Naive thymus-derived CD8-positive, alpha-beta T cell (primary cell): ENCODE data around the gene LCNL1. TPM values are rescaled to one million over a fixed set of nuclear protein-coding genes. Genes with fewer than 3 reads are reported as not detected.

ENCODE experiments used
- ATAC-seq, 2 donors: fragments of 150-1000 bp; cut with Tn5 transposase in 1 of 2; sonication (Bioruptor Pico), chemical (Tn5 transposase) in 1 of 2; 1 replicate in 1 of 2; 2 replicates in 1 of 2; pipeline ENCODE4 v1.10.0; 2021; ENCODE audit warnings: mild to moderate bottlenecking in 2 of 2, moderate library complexity in 2 of 2
- POLR2A ChIA-PET: fragments of 350-600 bp; sonication (Branson Sonifier 250); formaldehyde crosslinking; loops from one replicate; lab custom pipeline; 2021; ENCODE audit warnings: antibody characterized with exemption; lab: Charles Lee
- DNase-seq, 10 donors: peaks; one replicate each; pipeline versions ENCODE4 v3.0.0 to v3.0.0-alpha.2; 2020 to 2022
- H3K27ac Mint-ChIP-seq, 10 donors: one replicate each; pipeline ENCODE4 v1.8.0; 2020 to 2022; ENCODE audit warnings: mild to moderate bottlenecking in 10 of 10, mixed read lengths in 10 of 10, moderate library complexity in 4 of 10, inconsistent platforms in 1 of 10
- H3K27me3 Mint-ChIP-seq, 5 donors: one replicate each; pipeline ENCODE4 v1.8.0; 2021 to 2022; ENCODE audit warnings: mixed read lengths in 5 of 5
- H3K36me3 Mint-ChIP-seq, 3 donors: one replicate each; pipeline ENCODE4 v1.8.0; 2020 to 2022; ENCODE audit warnings: mixed read lengths in 3 of 3, mild to moderate bottlenecking in 2 of 3, inconsistent platforms in 1 of 3
- H3K4me1 Mint-ChIP-seq, 4 donors: one replicate each; pipeline ENCODE4 v1.8.0; 2021 to 2022; ENCODE audit warnings: mixed read lengths in 4 of 4
- H3K4me3 Mint-ChIP-seq, 10 donors: one replicate each; pipeline ENCODE4 v1.8.0; 2020 to 2022; ENCODE audit warnings: mild to moderate bottlenecking in 10 of 10, mixed read lengths in 10 of 10, moderate library complexity in 6 of 10, inconsistent platforms in 1 of 10
- H3K9me3 Mint-ChIP-seq, 9 donors: one replicate each; pipeline ENCODE4 v1.8.0; 2020 to 2022; ENCODE audit warnings: mixed read lengths in 9 of 9, mild to moderate bottlenecking in 3 of 9, inconsistent platforms in 1 of 9, moderate library complexity in 1 of 9
- polyA plus RNA-seq, 3 donors: library from polyadenylated mRNA; unstranded; fragments of 300-500 nt; fragmentation: Illumina TruSeq; gene quantifications; one replicate each; pipeline ENCODE4 v1.2.3, GENCODE V29; 2021
- total RNA-seq, 8 experiments: library from RNA in 2 of 8; stranded (reverse) in 2 of 8; gene quantifications; one replicate each; pipeline ENCODE4 v1.2.3 and lab custom pipeline; 2021 to 2026

LCNL1 gene
- total and polyA plus RNA-seq, 5 experiments from 2014 or later, result 0.44 to 0.74 TPM; not detected in 3

DNA sequence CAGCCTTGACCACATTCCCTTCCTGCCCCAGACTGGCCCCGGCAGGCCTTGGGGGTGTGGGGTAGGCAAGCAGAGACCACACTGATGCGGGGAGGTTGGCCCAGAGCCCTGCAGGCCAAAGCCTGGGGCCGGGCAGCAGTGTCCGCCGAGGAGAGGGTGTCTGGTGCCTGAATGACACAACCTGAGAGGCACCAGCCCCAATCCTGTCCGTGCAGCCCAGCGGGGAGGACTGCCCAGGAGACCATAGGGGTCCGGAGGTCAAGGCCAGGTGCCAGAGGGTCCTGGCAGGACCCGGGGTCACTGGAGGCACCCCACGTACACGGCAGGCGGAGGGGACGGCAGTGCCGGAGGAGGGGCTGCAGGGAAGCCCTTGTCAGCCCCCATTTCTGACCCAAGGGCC, 11.0 kb upstream of the LCNL1 start:
- ATAC-seq (no peak), DNase-seq (no peak)
- H3K27ac Mint-ChIP-seq, result no peak overlapping the region
- H3K36me3 Mint-ChIP-seq, result no peaks in the 10 kb centered on the region
- peaks cover 6 to 27% (median 24%) of the 10 kb centered on the region in 4 donors for H3K4me1 Mint-ChIP-seq
- H3K27me3 Mint-ChIP-seq, result no peaks in the 10 kb centered on the region
- H3K9me3 Mint-ChIP-seq, result no peaks in the 10 kb centered on the region
- POLR2A ChIA-PET, result interaction anchor here (0.7 to 1.1 kb wide), 3 partner anchors 9 to 25 kb away, joined by 3 to 4 read pairs (median 4); no protein-coding TSS in a partner anchor
- no peak overlapping the region for H3K4me3 Mint-ChIP-seq

DNA sequence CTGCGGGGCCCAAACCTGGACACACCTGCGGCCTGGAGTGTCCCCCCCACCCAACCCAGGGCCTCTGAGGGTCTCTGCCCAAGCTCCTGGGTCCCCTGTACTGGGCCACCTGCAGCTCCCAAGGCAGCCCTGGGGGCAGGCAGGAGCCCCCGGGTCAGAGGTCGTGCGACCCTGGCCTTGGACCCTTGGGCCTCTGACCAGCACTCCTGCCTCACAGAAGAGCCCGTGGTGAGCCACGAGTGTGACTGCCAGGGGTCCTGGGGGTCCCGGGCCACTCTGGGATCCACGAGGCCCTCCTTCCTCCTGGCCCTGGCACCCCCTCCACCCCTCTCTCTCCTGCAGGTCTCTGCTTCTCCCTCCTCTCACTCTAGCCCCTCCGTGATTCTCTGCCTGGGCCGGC, 10.5 kb upstream of the LCNL1 start:
- Mint-ChIP-seq H3K36me3 (no peaks in the 10 kb centered on the region), H3K4me3 (no peak overlapping the region), H3K27ac (no peak overlapping the region), H3K4me1 (peaks cover 4 to 27% (median 24%) of the 10 kb centered on the region in 4 donors), H3K9me3 (no peaks in the 10 kb centered on the region), H3K27me3 (no peaks in the 10 kb centered on the region)
- DNase-seq, result no peak
- ATAC-seq, result no peak
- POLR2A ChIA-PET, result interaction anchor here (0.6 to 1.1 kb wide), 4 partner anchors 10 to 25 kb away, joined by 3 to 4 read pairs (median 4); no protein-coding TSS in a partner anchor

DNA sequence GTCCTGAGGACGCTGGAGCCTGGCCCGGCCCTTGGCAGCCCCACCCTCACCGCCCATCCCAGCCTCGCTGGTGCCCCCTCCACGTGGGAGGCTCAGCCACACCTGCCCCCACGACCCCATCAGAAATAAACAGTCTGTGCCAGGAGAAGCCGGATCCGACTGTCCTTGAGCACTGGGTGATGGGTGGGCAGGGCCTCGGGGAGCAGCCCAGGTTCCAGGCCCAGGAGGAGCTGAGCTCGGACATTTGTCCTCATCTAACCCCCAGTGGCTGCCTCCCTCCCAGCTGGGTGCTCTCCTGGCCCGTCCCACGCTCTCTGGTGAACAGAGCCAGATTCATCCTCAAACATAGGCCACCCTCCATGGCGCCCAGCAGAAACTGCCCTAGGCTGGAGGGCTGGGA, 10.1 kb upstream of the LCNL1 start:
- Mint-ChIP-seq H3K4me1 (peaks cover 4 to 29% (median 23%) of the 10 kb centered on the region in 4 donors), H3K4me3 (no peak overlapping the region), H3K27me3 (no peaks in the 10 kb centered on the region), H3K9me3 (no peaks in the 10 kb centered on the region), H3K27ac (peak overlapping the region in 1 of 10 donors; percentile 20), H3K36me3 (no peaks in the 10 kb centered on the region)
- ATAC-seq, result no peak
- POLR2A ChIA-PET, result interaction anchor here (0.6 to 1.1 kb wide), 2 partner anchors 23 to 24 kb away, joined by 3 to 4 read pairs; no protein-coding TSS in a partner anchor
- DNase-seq, result no peak

DNA sequence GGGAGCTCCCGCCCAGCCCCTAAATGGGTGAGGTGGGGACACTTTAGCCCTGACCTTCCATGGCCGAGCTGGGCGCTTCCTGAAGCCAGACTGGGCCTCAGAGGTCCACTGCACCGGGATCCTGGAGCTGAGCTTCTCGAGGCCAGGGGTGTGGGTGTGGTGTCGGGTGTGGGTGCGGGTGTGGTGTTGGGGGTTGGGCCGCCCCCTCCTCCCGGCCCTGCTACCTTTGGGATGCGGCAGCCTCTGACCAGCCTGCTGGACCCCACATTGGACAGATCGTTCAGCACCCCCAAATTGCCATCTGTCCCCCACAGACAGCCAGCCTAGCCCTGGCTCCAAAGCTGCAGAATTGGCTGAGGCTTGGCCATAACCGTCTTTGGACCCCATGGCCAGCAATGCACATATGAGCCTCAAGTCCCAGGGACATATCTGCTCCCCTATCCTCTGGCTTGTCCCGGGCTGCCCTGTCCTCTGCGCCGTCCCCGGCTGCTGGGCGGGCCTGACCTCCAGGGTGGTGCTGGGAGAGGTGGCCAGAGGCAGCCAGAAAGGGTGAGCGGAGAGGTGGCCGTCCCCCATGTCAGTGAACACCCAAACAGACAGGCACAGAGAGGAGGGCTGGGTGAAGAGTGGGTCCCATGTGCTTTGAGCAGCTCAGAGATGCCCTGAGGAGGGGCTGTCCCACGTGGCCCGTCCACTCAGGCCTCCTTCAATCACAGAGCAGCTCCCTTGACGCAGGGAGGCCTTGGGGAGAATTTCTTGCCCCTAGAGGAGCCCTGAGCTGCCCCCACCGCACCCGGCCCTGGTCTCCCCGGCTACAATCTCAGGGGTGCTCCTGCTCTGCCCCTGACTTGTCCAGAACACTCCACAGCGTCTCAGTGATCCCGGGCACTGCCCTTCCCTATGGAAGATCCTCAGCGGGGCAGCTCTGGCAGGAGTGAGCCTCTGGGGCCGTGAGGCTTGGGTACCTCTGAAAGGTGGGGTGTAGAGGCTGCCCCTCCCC, 8.9 kb upstream of the LCNL1 start:
- DNase-seq (no peak), ATAC-seq (no peak)
- no peaks in the 10 kb centered on the region for H3K9me3 Mint-ChIP-seq
- POLR2A ChIA-PET, result interaction anchor here (0.5 to 5.6 kb wide), 8 partner anchors 8 to 101 kb away, joined by 3 to 45 read pairs (median 4); partner anchors contain the start of genes C8G, LCN12 and PAXX
- H3K36me3 Mint-ChIP-seq, result no peaks in the 10 kb centered on the region
- peak overlapping the region in 2 of 10 donors; percentile 8 to 29 for H3K27ac Mint-ChIP-seq
- H3K4me3 Mint-ChIP-seq, result peak overlapping the region in 3 of 10 donors; percentile 29 to 55 (median 48)
- no peaks in the 10 kb centered on the region for H3K27me3 Mint-ChIP-seq
- H3K4me1 Mint-ChIP-seq, result peaks cover 4 to 29% (median 23%) of the 10 kb centered on the region in 4 donors

DNA sequence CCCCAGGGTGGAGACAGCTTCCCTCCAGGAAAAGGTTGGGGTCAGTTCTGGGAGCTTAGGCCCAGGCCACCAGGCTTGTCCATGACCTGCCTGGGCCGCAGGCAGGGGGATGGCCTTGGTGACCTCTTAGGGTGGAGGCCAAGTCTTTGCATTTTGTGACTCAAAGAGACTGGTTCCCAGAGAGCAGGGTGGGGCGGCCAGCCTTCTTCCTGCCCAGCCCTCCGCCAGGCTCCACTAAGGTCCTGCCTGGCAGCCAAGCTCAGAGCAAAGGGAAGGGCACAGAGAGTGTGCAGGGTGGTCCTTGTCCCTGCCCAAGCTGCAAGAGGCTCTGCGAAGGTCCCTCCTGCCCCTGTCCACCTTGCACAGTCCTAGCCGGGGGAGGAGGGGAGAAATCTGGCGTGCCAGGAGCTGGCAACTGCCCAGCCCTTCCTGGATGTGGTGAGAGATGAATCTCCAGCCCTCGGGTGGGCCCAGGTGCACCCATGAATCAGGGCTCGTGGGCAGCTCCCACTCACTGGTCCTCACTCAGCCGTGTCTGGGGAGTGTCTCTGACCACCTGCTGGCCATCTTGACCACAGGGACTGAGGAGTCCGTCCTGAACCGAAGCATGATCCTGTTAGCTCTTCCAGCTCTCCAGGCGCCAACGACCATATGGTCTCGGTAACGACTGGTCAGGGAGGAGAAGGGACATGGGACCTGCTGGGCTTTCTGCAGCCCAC, 7.8 kb upstream of the LCNL1 start:
- POLR2A ChIA-PET, result interaction anchor here (0.9 to 5.6 kb wide), 7 partner anchors 13 to 60 kb away, joined by 3 to 45 read pairs (median 4); partner anchors contain the start of genes C8G and PAXX
- H3K4me1 Mint-ChIP-seq, result peaks cover 4 to 29% (median 23%) of the 10 kb centered on the region in 4 donors
- H3K36me3 Mint-ChIP-seq, result no peaks in the 10 kb centered on the region
- peak overlapping the region in 7 of 10 donors; percentile 39 to 66 (median 62) for H3K4me3 Mint-ChIP-seq
- no peaks in the 10 kb centered on the region for H3K9me3 Mint-ChIP-seq
- H3K27ac Mint-ChIP-seq, result peak overlapping the region in 7 of 10 donors; percentile 14 to 59 (median 48)
- H3K27me3 Mint-ChIP-seq, result no peaks in the 10 kb centered on the region
- ATAC-seq, result peak; percentile 11 to 30
- DNase-seq, result no peak

DNA sequence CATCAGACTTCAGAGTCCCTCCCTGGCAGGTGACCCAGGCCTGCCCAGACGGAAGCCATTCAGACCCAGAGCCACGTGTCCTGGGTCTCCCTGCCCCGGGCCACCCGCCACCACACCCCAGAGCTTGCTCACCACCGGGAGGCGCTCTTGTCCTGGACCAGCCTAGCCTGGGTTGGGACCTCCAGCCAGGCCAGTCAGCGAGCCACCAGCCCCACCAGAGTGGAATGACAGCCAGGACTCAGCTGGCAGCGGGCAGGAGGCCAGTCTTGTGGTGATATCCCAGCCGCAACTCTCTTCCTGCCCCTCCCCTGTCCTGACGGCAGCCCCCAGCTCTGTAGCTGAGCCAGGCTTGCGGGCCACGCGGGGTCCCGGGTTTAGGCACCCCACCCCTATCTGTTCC, 7.1 kb upstream of the LCNL1 start:
- Mint-ChIP-seq H3K4me1 (peaks cover 6 to 29% (median 23%) of the 10 kb centered on the region in 4 donors), H3K4me3 (peak overlapping the region in 8 of 10 donors; percentile 20 to 66 (median 52)), H3K27ac (peak overlapping the region in 3 of 10 donors; percentile 22 to 55 (median 53)), H3K9me3 (no peaks in the 10 kb centered on the region), H3K27me3 (no peaks in the 10 kb centered on the region), H3K36me3 (no peaks in the 10 kb centered on the region)
- ATAC-seq (peak in 1 of 2 donors; percentile 22), DNase-seq (no peak)
- POLR2A ChIA-PET, result interaction anchor here (0.5 to 5.6 kb wide), 6 partner anchors 17 to 154 kb away, joined by 3 to 45 read pairs (median 4); partner anchors contain the start of genes C8G and PAXX

DNA sequence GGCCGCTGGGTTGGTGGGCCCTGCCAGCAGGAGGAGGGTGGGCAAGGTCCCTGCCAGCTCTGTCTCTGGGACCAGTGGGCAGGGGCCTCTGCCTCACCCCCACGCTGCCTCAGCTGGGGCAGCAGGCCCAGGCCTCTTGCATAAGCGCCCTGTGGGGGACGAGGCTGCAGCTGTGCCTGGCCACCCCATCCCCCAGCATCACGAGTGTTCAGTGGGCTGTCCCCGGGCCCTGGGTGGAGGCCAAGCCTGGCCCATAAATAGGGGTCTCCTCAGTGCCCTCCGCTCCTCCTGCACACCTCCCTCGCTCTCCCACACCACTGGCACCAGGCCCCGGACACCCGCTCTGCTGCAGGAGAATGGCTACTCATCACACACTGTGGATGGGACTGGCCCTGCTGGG, 5.6 kb upstream of the LCNL1 start, which contains the start of gene PTGDS:
Gene PTGDS (plus strand): TSS at position 282 of the 400 bp plus-strand sequence. CDS start 75 bp downstream, at position 357.
- POLR2A ChIA-PET, result interaction anchor here (0.8 to 5.6 kb wide), 4 partner anchors 8 to 20 kb away, joined by 3 to 45 read pairs (median 4); partner anchors contain the start of gene PAXX
- Mint-ChIP-seq H3K27me3 (peaks cover 0 to 2% (median 0%) of the 10 kb centered on the region in 5 donors), H3K4me3 (peak within 1 kb of the TSS in 9 of 10 donors; percentile 25 to 75 (median 48)), H3K4me1 (peaks cover 7 to 29% (median 23%) of the 10 kb centered on the region in 4 donors), H3K27ac (peak within 1 kb of the TSS in 4 of 10 donors; percentile 40 to 55 (median 51)), H3K36me3 (no peaks in the 10 kb centered on the region), H3K9me3 (no peaks in the 10 kb centered on the region)
- no peak for DNase-seq
- ATAC-seq, result no peak

DNA sequence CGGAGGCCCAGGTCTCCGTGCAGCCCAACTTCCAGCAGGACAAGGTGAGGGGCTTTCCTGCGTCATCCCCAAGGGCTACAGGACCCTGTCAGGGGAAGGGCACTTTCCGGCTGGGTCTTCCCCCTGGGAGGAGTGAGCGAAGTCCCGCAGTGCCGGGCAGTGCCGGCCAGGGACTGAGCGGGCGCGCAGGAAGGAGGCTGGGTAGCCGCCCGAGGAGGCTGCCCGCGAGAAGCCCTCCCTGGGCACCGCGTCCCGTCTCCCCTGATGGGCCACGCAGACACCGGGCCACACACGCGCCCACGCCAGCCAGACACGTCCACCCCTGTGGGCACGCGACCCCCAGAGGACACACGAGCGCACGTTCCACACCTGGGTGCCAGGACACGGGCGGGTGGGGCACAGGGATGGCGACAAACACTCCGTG, 5.1 kb upstream of the LCNL1 start:
- ATAC-seq (no peak), DNase-seq (no peak)
- peak overlapping the region in 1 of 10 donors; percentile 49 for H3K27ac Mint-ChIP-seq
- POLR2A ChIA-PET, result interaction anchor here (0.8 to 5.6 kb wide), 5 partner anchors 15 to 170 kb away, joined by 3 to 45 read pairs (median 4); partner anchors contain the start of gene PAXX
- H3K36me3 Mint-ChIP-seq, result no peaks in the 10 kb centered on the region
- peaks cover 0 to 3% (median 0%) of the 10 kb centered on the region in 5 donors for H3K27me3 Mint-ChIP-seq
- H3K4me1 Mint-ChIP-seq, result peaks cover 7 to 29% (median 23%) of the 10 kb centered on the region in 4 donors
- peak overlapping the region in 6 of 10 donors; percentile 7 to 56 (median 34) for H3K4me3 Mint-ChIP-seq
- H3K9me3 Mint-ChIP-seq, result no peaks in the 10 kb centered on the region

DNA sequence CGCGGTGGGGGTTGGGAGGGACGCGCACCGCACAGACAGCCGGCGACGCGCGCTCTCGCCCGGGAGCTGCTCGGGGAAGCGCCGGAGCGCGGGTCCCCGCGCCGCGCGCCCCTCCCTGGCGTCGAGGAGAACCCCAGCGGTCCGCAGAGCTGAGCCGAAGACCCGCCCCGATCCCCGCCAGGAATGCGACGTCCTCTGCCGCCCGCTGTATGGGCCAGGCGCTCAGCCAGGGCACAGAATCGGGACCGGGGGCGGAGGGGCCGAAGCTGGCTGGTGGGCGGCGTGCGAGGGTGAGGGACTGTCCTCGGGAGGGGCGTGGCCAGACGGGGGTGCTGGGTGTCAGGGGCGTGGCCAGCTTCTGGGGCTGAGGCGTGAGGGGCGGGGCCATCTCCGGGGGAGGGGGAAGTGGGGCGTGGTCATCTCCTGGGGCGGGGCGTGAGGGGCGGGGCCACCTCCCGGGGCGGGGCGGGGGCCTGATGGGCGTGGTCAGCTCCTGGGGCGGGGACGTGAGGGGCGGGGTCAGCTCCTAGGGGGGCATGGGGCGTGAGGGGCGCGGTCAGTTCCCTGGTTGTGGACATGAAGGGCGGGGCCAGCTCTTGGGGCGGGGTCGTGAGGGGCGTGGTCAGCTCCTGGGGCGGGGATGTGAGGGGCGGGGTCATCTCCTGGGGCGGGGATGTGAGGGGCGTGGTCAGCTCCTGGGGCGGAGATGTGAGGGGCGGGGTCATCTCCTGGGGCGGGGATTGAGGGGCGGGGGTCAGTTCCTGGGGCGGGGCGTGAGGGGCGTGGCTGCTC, 4.5 kb upstream of the LCNL1 start:
- peaks cover 0 to 9% (median 0%) of the 10 kb centered on the region in 5 donors for H3K27me3 Mint-ChIP-seq
- POLR2A ChIA-PET, result interaction anchor here (0.6 to 5.6 kb wide), 8 partner anchors 10 to 171 kb away, joined by 3 to 45 read pairs (median 4); partner anchors contain the start of gene PAXX
- H3K27ac Mint-ChIP-seq, result no peak overlapping the region
- H3K4me3 Mint-ChIP-seq, result peak overlapping the region in 3 of 10 donors; percentile 45 to 75 (median 68)
- no peaks in the 10 kb centered on the region for H3K9me3 Mint-ChIP-seq
- H3K36me3 Mint-ChIP-seq, result no peaks in the 10 kb centered on the region
- ATAC-seq (peak; percentile 63 to 68), DNase-seq (peak; percentile 62 to 86 (median 70))
- H3K4me1 Mint-ChIP-seq, result peaks cover 7 to 29% (median 23%) of the 10 kb centered on the region in 4 donors

DNA sequence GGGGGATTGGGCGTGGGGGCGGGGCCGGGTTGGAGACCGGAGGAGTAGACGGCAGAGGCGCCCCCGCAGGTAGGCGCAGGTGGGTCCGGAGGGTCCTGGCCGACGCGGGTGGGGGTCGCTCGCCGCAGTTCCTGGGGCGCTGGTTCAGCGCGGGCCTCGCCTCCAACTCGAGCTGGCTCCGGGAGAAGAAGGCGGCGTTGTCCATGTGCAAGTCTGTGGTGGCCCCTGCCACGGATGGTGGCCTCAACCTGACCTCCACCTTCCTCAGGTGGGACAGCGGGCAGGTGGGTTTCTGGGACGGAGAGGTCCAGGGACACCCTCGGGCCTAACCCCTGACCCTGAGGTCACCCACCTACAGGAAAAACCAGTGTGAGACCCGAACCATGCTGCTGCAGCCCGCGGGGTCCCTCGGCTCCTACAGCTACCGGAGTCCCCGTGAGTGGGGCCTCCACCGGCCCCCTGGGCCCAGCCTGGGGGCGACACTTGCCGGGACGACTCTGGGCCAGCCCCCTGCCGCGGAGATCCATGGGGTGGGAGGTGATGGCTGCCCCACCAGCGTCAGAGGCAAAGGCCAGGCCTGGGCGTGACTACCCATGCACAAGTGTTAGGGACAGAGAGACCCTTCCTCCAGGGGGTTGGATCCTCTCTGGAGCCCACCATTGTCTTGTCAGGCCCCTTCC, 3.8 kb upstream of the LCNL1 start:
- Mint-ChIP-seq H3K27me3 (peaks cover 3 to 16% (median 4%) of the 10 kb centered on the region in 5 donors), H3K36me3 (no peaks in the 10 kb centered on the region), H3K4me3 (peak overlapping the region in 1 of 10 donors; percentile 18), H3K9me3 (no peaks in the 10 kb centered on the region), H3K4me1 (peaks cover 10 to 31% (median 25%) of the 10 kb centered on the region in 4 donors), H3K27ac (no peak overlapping the region)
- ATAC-seq (peak in 1 of 2 donors; percentile 9), DNase-seq (peak in 1 of 10 donors; percentile 9)
- POLR2A ChIA-PET, result interaction anchor here (0.6 to 5.6 kb wide), 6 partner anchors 10 to 172 kb away, joined by 3 to 45 read pairs (median 4); partner anchors contain the start of gene PAXX
